ENCODE data around the gene SACM1L.

SACM1L gene

DNA sequence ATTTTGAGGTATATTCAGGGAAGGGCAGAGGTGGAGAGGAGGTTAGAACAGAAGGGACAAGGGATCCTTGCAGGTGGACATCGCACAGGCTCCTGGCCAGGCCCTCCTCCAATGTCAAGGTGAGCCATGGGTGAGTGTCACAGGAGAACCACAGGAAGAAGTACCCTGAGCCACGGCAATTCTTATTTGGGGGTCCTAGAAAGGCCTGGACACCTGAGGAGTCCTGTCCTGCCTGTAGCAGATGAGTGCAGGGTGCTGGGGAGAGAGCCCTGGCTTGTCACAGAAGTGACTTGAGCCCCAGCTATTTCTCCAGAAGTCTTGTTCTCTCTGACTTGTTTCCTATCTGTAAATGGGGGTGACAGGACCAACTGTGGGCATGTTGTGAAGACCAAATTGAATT, 102.8 kb downstream of the SACM1L start:
- TF ChIP-seq, protein P1, sequence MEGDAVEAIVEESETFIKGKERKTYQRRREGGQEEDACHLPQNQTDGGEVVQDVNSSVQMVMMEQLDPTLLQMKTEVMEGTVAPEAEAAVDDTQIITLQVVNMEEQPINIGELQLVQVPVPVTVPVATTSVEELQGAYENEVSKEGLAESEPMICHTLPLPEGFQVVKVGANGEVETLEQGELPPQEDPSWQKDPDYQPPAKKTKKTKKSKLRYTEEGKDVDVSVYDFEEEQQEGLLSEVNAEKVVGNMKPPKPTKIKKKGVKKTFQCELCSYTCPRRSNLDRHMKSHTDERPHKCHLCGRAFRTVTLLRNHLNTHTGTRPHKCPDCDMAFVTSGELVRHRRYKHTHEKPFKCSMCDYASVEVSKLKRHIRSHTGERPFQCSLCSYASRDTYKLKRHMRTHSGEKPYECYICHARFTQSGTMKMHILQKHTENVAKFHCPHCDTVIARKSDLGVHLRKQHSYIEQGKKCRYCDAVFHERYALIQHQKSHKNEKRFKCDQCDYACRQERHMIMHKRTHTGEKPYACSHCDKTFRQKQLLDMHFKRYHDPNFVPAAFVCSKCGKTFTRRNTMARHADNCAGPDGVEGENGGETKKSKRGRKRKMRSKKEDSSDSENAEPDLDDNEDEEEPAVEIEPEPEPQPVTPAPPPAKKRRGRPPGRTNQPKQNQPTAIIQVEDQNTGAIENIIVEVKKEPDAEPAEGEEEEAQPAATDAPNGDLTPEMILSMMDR (IDR thresholded peaks at IDR 0.05; ENCODE audit: insufficient read depth, low read depth, low read length, missing control alignments) = no peak
- no peak overlapping the region for H3K4me3 ChIP-seq (ENCODE audit: low read length)
- DNase-seq (ENCODE audit: low read depth) = no peak

DNA sequence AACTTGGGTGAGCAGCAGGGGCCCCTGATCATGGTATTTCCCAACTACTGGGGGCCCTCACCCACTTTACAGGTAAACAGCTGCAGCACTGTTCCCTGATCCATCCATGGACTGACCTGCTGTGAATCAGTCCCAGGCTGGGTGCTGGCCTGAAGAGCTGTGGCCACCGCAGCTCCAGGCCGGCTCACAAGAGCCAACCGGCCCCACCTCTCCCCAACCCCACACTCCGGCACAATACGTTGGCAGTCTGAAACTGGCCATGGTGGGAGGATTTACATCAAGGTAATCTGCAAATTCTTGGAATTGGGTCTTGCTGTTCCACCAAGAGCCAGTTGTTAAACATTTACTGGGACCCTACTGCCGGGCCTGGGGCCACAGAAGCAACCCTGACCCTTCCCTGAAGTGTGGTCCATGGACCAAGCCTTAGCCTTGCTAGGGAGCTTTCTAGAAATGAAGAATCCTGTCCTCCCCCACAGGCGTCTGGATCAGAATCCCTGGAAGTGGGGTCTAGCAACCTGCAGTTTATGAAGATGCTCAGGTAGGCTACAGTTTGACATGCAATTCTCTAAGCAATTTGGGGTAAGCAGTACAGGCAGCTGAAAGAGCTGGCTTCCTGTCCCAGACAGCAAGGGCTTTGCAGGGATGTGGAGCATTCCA, 103.4 kb downstream of the SACM1L start:
- TF ChIP-seq, protein P1 (IDR thresholded peaks at IDR 0.05; ENCODE audit: insufficient read depth, low read depth, low read length, missing control alignments) = no peak

GRCh38 chr3:45793482-45794176, 104.4 kb downstream of the SACM1L start:
- H3K4me3 ChIP-seq (ENCODE audit: low read length) = no peak overlapping the region
- TF ChIP-seq, protein P1 (IDR thresholded peaks at IDR 0.05; ENCODE audit: insufficient read depth, low read depth, low read length, missing control alignments) = no peak
- peak; percentile 18 for DNase-seq (ENCODE audit: low read depth)

More for the DNA sequence above, 103.4 kb downstream of the SACM1L start:
- no peak for DNase-seq (ENCODE audit: low read depth)
- H3K4me3 ChIP-seq (ENCODE audit: low read length) = no peak overlapping the region

GRCh38 chr3:45794177-45794560, 105.0 kb downstream of the SACM1L start:
- H3K4me3 ChIP-seq (ENCODE audit: low read length) = no peak overlapping the region
- DNase-seq (ENCODE audit: low read depth) = no peak
- TF ChIP-seq, protein P1 (IDR thresholded peaks at IDR 0.05; ENCODE audit: insufficient read depth, low read depth, low read length, missing control alignments) = no peak

DNA sequence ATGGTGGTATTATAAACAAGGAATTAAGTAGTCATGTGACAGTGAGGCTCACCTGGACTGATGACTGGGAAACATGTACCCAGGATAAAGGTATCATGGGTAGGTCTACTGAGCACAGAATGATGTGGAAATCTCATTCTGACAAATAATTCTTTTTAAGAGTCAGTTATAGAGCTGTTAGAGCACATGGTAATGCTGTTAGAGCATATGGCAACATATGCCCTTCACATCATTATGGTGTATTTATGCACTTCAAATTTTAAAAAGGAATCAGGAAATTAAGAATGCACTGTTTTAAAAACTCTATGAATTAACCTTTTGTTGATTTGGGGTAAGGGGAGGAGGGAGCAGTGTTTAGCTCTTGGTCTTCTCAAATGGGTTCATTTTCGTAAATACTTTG, 105.5 kb downstream of the SACM1L start:
- no peak overlapping the region for H3K4me3 ChIP-seq (ENCODE audit: low read length)
- TF ChIP-seq, protein P1 (IDR thresholded peaks at IDR 0.05; ENCODE audit: insufficient read depth, low read depth, low read length, missing control alignments) = no peak
- DNase-seq (ENCODE audit: low read depth) = no peak
